SIG-M5 (cell line): ENCODE data around the gene STRA8.

Source experiments
- DNase-seq: peaks from one replicate; lab custom pipeline; 2025; lab: John Stamatoyannopoulos, UW

Gene STRA8

DNA sequence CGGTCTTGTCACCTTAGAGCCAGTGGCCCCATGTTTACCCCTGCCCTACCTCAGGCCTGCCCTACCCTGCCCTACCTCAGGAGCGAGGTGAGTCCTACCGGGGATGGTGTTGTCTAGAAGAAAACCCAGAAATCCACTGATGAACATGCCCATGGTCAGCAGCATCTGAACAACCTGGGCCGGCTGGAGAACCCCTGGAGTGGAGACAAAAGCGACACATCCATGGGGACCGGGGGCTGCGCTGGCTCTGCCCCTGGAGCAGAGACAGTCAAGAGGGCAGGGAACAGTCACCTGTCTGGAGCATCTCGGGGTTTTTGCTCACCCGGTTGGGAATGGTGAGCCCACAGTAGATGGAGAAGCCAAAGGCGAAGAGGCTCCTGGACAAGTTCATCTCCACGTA, 36.3 kb downstream of the STRA8 start:
- no peak for DNase-seq

DNA sequence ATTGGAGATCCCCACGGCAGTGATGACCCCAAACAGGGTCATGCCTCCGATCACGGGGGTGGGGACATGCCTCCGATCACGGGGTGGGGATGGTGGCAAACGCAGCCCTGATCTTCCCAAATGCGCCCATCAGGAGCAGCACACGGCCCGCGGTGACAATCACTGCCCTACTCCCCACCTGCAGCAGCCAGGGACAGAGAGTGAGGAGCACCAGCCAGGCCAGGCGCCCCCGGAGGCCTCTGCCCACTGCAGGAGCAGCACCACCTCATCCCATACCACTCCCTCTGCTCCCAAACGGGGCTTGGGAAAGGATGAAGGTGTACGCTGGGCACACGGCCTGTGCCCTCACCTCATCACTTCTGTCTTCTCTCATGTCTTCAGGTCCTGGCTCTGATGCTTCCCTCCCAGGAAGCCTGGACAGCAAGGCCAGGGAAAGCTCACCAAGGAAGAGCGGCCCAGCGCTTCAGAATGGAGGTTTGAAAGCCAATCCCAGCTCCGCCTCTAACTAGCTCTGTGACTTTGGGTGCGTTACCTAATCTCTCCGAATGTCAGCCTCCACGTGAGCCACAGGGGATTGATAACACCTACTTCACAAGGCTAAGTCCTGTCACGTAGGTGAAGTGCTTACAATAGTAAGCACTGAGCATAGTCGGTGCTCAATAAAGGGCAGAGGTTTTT, 37.1 kb downstream of the STRA8 start:
- DNase-seq: no peak

DNA sequence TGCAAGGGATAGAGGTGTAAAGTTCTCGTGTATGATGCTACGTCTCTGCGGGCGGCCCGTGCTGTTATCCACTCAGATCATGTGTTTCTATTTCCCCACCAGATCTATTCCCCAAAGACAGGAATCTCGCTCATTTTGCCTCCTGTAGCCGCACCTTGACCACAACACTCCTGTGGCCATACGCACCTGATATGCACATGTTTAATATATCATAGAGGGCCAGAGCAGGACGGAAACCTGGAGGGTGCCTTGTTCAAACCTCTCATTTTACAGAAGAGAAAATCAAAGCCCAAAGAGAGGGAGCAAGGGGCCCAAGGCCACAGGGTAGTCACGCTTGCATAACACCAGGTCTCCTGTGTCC, 37.6 kb downstream of the STRA8 start:
- DNase-seq: no peak

DNA sequence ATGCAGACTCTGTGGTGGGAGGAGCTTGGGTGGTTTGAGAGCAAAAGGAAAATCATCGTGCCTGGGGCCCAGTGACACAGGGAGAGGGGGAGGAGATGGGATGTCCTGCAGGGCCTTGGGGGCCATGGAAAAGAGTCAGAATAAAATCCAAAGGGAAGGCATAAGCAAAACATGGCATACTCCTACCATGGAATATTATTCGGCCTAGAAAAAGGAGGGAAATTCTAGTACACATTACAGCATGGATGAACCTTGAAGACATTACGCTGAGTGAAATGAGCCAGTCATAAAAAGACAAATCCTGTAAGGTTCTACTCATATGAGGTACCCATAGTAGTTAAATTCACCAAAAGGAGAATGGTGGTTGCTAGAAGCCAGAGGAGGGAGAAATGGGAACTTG, 38.7 kb downstream of the STRA8 start:
- DNase-seq: no peak

DNA sequence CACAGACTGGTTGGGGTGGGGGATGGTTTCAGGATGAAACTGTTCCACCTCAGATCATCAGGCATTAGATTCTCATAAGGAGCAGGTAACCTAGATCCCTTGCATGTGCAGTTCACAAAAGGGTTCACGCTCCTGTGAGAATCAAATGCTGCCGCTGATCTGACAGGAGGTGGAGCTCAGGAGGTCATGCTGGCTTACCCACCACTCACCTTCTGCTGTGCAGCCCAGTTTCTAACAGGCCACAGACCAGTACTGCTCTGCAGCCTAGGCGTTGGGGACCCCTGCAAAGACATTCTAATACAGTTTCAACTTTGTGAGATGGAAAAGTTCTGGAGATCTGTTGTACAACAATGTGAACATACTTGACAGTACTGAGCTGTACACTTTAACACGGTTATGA, 39.9 kb downstream of the STRA8 start:
- no peak for DNase-seq

DNA sequence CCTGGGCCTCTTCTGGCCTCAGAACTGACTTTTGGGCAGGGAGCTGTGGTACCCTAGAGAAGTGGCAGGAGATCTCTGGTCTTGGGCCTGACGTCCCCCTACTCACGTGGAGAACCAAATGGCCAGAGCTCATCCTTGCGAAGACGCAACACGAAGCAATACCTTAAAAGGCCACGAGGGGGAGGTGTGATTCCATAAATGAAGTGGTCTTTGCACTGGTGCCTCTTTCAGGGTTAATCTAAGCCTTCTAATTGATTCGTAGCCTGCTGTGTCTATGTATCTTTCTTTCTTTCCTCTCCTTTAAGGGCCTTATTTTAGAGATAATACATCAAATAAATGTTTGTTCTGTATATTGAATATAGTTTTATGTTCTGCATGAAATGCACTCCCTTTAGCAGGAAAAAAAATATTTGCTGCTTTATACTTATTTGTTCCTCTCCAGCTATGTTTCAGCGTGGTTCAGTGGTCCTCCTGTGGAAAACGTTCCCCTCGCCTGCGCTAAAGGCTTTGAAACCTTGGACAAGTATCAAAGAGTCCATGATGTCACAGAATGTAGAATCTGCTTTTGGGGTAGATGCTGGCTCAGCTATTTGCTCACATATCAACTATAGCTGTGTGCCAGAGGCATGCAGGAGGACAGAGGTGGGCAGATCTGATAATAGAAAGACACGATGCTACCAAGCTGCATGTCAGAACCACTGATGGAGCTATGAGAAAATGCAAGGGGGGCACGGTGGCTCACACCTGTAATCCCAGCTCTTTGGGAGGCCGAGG, 41.0 kb downstream of the STRA8 start:
- DNase-seq: no peak

DNA sequence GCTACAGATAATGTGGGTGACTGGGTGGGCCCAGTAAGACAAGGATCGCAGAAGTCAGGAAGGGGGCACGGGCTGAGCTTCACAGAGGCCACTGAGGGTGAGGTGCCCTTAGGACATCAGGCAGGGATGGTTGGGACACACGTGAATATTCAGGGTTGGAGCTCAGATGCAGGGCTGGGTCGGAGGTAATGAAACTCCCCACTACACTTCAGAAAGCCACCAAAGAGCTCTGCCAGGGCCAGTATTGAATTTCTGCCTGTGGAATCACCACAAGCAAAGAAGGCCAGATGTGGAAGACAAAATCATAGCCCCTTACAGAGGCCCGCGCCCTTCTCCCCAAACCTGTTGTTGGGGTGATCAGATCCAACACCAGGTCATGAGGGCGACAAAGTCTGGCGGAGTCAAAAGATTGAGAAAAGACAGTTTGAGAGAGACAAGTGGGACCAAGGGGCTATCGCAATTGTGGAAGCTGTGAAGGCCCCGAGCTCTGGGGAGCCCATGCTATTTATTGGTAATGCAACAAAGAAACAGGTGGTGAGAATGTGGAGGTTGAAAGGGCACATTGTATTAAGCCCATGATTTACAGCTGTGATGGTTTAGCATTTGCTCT, 42.4 kb downstream of the STRA8 start:
- DNase-seq: no peak

DNA sequence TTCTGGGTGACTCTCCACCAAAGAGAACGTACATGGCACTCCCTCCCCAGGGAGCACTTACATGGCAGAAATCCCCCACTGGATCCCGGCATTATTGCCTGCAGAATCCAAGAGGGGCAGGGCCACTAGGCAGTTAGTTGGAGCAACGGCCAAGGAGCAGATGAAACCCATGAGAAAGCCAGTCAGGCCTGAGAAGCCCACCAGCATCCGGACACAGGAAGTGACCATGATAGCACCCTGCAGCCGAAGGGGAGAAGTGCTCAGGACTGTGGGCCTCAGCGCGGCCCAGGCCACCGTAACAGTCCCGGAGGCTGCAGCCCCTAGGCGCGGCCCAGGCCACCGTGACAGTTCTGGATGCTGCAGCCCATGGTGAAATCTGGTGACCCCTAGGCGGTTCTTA, 43.5 kb downstream of the STRA8 start:
- DNase-seq: no peak

DNA sequence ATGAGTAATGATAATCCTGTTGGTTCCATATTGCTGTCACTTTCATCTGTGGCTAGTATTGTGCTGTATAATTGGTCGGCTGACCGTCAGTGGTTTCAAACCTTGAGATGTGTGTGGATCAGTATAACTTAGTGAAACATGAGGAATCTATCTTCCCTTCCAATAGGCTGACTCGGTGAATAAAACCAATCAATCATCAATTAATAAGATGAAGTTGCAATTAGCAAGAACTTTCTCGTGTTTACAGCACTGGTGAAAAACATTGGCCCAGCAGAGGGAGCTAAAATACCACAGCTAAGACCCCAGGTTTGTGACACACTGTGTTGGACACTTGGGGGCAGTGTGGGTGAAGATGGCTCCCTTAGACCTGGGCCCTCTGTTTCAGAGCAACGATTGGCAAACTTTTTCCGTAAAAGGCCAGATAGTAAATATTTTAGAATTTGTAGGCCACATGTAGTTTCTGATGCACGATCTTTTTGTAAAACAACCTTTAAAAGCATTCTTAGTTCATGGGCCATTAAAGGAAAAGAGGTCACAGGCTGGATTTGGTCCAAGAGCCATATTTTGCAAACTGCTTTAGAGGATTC, 47.8 kb downstream of the STRA8 start:
- DNase-seq: peak; percentile 26

DNA sequence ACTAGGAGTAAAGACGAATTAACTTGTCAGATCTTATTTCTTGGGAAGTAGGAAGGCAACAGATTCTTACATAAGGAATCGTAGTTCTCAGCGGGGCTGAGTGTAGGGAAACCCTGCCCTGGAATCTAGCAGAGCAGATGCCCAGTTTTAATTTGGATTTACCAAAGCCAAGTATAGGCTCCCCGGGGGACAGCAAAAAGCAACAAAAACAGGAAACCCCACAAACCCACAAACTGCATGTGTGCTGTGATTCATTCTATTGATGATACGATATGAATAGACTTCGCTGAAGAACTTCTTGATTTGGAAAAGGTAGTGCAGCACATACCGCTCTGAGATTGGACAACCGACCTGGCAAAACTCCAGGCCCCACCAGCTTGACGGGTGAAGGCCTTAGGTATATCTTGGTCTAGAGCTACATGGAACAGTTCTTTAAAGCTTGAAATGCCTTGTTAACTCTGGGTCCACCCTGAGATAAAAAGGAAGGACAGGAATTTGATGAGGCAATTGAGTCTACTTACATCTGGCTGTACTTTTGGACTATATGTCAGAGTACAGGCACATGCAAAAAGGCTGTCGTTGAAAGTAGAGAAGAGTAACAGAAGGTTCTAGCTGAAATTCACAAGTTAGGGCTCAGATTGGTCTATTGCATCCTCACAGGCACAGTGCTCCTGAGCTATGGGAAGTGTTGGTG, 49.1 kb downstream of the STRA8 start:
- no peak for DNase-seq

DNA sequence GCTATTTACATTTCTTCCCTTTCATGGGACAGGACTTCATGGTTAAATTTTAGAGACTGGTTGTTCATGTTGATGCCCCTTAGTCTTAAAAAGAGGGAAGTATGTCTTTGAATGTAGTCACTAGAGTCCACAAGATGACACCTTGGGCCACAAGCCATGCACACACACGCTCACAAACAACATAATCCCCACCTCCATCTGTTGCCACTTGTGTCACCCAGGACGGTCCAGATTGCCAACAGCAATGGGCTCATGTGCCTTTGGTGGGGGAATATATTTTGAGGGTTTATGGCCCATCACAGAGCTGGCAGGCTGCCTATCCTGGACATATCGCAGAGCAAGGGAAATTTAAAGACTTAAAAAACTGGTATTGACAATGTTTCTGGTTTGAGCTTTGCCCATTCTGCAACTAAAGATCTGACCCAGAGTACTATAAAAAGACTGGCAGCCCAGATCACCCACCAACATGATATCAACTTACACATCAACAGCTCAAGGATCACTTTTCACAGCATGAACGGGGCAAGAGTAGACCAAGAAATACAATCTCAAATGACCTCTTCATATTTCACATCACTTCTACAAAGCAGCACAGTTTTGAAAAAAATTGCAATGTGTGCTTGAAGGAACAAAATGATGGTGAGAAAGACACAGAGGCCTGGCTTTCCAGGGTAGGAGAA, 50.5 kb downstream of the STRA8 start:
- no peak for DNase-seq

DNA sequence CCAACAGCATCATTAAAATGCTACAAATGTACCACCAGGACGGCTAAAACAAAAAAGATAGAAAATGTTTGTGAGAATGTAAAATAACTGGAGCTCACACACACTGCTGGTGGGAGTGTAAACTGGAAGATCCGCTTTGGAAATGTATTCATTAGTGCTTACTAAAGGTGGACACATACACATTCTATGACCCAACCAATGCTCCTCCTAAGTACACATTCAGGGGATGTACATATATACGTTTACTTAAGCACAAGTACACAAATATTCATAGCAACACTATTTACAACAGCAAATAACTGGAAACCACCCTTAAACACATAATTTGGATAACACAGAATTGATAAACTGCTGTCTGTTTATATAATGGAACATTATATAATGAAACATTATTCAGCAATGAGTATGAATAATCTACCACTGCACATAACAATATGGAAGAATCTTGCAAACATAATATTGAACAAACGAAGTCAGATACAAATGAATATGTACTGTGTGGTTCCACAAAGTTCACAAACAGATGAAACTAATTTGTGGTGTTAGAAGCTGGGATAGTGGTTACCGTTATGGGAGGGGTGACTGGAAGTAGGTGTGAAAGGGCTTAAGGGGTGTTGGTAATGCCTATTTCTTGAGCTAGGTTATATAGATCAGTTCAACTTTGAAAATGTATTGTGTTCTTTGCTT, 52.1 kb downstream of the STRA8 start:
- DNase-seq: no peak

DNA sequence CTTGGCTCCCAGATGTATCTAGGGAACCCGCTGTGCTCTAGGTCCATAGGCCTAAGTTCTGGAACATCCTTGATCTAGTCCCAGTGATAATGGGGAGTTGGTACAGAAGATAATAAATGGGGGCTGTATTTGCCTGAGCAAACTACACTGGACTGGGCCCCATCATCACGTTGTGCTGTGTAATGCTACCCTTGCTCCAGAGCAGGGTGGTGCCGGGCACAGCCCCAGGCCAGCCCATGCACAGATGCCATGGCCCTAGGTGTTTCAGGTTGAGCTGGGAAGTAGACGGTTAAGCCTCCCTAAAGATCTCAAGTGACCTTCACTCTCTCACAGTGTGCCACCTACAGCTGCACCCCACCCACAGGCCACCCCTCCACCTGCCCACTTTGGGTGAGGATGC, 53.2 kb downstream of the STRA8 start:
- no peak for DNase-seq

DNA sequence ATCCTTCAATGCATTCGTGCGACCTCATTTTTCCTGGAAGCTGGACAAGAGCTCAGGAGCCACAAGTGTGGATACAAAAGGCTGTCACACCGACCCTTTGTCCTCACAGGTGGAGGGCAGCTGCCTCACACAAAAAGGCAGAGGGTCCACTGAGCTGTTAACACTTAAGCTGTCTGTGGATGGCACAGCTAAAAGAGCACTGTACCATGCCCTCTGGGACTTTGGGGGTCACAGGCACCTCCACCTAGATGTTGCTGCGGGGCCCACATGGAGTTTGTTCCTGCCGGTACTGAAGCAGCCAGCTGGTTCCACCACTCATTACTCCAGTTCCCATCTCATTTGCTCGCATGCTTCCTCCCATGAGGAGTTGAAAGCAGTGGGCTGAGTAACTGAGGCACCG, 57.0 kb downstream of the STRA8 start:
- no peak for DNase-seq

DNA sequence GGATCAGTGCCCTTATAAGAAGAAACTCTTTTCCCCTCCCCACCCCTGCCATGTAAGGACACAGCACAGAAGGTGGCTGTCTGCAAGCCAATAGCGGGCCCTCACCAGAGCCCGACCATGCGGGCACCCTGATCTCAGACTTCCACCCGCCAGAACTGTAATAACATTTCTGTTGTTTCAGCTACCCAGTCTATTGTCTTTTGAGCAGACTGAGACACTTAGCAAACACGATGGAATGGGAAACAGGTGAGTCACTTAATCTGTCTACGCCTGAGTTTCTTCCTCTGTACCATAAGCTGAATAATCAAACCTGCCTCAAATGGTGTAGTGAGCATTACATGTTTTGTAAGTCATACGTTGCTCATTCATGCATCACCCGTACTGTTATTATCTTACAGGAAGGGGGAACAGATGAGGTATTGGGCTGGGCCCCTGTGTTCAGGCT, 58.2 kb downstream of the STRA8 start:
- DNase-seq: no peak

DNA sequence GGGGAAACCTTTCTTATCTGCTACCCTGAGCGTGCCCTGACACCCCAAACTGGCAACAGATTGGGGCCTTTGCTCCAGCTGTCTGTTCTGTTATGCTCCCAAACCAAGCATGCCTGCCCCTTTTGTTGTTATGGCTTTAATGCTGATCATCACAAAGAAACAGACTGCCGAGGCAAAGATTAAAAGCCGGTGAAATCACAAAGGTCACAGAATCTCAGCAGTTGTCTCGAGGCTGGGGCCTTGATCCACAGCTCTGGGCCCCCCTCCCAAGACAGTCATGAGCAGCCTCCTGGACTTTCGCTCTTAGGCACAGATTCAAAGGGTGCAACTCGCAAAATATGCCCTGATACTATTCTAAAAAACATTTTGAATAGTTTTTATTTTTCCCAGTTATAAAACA, 65.6 kb downstream of the STRA8 start:
- no peak for DNase-seq

DNA sequence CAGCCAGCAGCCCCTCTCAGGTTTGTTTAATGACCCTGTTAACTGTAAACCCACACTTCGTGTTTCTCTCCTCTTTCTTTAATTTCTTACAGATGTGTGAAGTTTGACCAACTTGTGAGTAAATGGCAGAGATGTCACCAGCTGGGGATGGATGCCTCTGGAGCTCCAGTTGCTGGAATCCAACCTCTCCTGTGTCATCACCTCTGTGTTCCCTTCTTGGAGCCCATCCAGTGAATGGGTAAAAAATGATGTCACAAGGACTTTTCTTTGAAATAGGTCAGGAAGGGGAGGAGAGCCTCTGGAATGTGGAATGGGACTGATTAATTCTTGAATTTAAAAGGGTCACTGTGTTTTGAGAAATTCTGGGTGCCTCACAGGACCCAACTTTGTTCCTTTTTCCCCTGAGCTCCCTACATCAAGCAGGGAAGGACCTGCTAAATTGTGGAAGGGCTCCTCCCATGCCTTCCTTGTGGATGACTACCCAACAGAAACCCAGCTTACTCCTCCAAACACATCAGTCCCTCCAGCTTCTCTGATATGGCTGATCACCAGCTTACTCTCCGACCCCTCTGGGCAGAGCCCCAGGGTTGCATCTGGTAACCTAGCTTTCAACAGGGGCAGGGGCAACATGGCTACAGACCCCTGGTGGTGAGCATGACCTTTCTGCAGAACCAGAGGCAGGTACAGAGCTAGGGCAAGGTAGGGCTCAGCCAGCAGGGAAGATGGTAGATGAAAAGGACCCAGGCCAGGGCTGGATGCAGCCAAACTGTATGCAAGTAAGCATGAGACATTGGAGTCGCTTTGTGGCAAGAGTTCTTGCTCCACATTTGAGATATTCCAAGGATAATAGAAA, 67.5 kb downstream of the STRA8 start:
- DNase-seq: no peak
